Naive thymus-derived CD4-positive, alpha-beta T cell (primary cell): ENCODE results near the gene GLIS1. TPM values are rescaled to one million over a fixed set of nuclear protein-coding genes. Genes with fewer than 3 reads are reported as not detected.

Source experiments
- ATAC-seq: fragments of 150-1000 bp; cut with Tn5 transposase; 2 replicates; pipeline ENCODE4 v1.10.0; 2021; ENCODE audit warnings: mild to moderate bottlenecking, moderate library complexity
- CTCF ChIA-PET: fragments of 350-600 bp; sonication (Branson Sonifier 250); formaldehyde crosslinking; loops from one replicate; lab custom pipeline; 2021; ENCODE audit warnings: antibody characterized with exemption; lab: Charles Lee
- POLR2A ChIA-PET: fragments of 350-600 bp; sonication (Branson Sonifier 250); formaldehyde crosslinking; loops from one replicate; lab custom pipeline; 2021; ENCODE audit warnings: antibody characterized with exemption, inconsistent platforms; lab: Charles Lee
- DNase-seq, 9 donors: peaks; one replicate each; pipeline versions ENCODE4 v3.0.0 to v3.0.0-alpha.2; 2020 to 2022; ENCODE audit warnings: mixed read lengths in 1 of 9
- H3K27ac ChIP-seq: one replicate; pipeline ENCODE4 v1.7.0; 2013; ENCODE audit warnings: mild to moderate bottlenecking, low read depth, low read length, moderate library complexity
- H3K27me3 ChIP-seq, 2 donors: one replicate each; pipeline ENCODE4 v1.7.0; 2013; ENCODE audit warnings: low read length in 2 of 2, mild to moderate bottlenecking in 2 of 2, moderate library complexity in 2 of 2; ENCODE audit not compliant: control insufficient read depth in 2 of 2, insufficient read depth in 2 of 2
- H3K36me3 ChIP-seq, 3 experiments: 1 replicate in 2 of 3; 2 replicates in 1 of 3; pipeline ENCODE4 v1.7.0; 2013; ENCODE audit warnings: low read length in 3 of 3, mild to moderate bottlenecking in 3 of 3, moderate library complexity in 1 of 3; ENCODE audit not compliant: insufficient read depth in 3 of 3, control insufficient read depth in 2 of 3
- H3K4me1 ChIP-seq, 2 donors: one replicate each; pipeline ENCODE4 v1.7.0; 2013; ENCODE audit warnings: low read length in 2 of 2, mild to moderate bottlenecking in 2 of 2, moderate library complexity in 1 of 2; ENCODE audit not compliant: control insufficient read depth in 2 of 2, insufficient read depth in 2 of 2
- H3K4me3 ChIP-seq: 2 replicates; pipeline ENCODE4 v1.7.0; 2013; ENCODE audit warnings: mild to moderate bottlenecking, low read length
- H3K9me3 ChIP-seq, 3 experiments: 1 replicate in 2 of 3; 2 replicates in 1 of 3; pipeline ENCODE4 v1.7.0; 2013; ENCODE audit warnings: low read length in 3 of 3; ENCODE audit not compliant: control insufficient read depth in 2 of 3
- H3K27ac Mint-ChIP-seq, 9 donors: one replicate each; pipeline ENCODE4 v1.8.0; 2020 to 2022; ENCODE audit warnings: mixed read lengths in 9 of 9, mild to moderate bottlenecking in 8 of 9, moderate library complexity in 5 of 9, inconsistent platforms in 2 of 9
- H3K27me3 Mint-ChIP-seq, 5 donors: one replicate each; pipeline ENCODE4 v1.8.0; 2021 to 2022; ENCODE audit warnings: mixed read lengths in 5 of 5, mild to moderate bottlenecking in 1 of 5
- H3K36me3 Mint-ChIP-seq, 5 donors: one replicate each; pipeline ENCODE4 v1.8.0; 2020 to 2022; ENCODE audit warnings: mixed read lengths in 5 of 5, mild to moderate bottlenecking in 3 of 5, inconsistent platforms in 1 of 5
- H3K4me1 Mint-ChIP-seq, 7 donors: one replicate each; pipeline ENCODE4 v1.8.0; 2020 to 2022; ENCODE audit warnings: mixed read lengths in 7 of 7, mild to moderate bottlenecking in 3 of 7, inconsistent platforms in 1 of 7
- H3K4me3 Mint-ChIP-seq, 10 donors: one replicate each; pipeline ENCODE4 v1.8.0; 2020 to 2022; ENCODE audit warnings: mild to moderate bottlenecking in 10 of 10, mixed read lengths in 10 of 10, moderate library complexity in 6 of 10, inconsistent platforms in 2 of 10
- H3K9me3 Mint-ChIP-seq, 11 donors: one replicate each; pipeline ENCODE4 v1.8.0; 2020 to 2022; ENCODE audit warnings: mixed read lengths in 11 of 11, mild to moderate bottlenecking in 4 of 11, inconsistent platforms in 1 of 11, moderate library complexity in 1 of 11
- intact Hi-C, 2 donors: fragments of 100-400 bp; cut with micrococcal nuclease; formaldehyde crosslinking; loops; one replicate each; pipeline ENCODE4 v1.15.1; 2023
- polyA plus RNA-seq, 2 donors: library from polyadenylated mRNA; unstranded; fragments of 300-500 nt; fragmentation: Illumina TruSeq; gene quantifications; one replicate each; pipeline ENCODE4 v1.2.3, GENCODE V29; 2021
- total RNA-seq, 6 experiments: library from RNA in 5 of 6; stranded (reverse) in 5 of 6; gene quantifications; 1 replicate in 5 of 6; 2 replicates in 1 of 6; pipeline ENCODE4 v1.2.3 and lab custom pipeline; 2021 to 2026

The GLIS1 gene
- total and polyA plus RNA-seq, 7 experiments from 2014 or later = not detected

DNA sequence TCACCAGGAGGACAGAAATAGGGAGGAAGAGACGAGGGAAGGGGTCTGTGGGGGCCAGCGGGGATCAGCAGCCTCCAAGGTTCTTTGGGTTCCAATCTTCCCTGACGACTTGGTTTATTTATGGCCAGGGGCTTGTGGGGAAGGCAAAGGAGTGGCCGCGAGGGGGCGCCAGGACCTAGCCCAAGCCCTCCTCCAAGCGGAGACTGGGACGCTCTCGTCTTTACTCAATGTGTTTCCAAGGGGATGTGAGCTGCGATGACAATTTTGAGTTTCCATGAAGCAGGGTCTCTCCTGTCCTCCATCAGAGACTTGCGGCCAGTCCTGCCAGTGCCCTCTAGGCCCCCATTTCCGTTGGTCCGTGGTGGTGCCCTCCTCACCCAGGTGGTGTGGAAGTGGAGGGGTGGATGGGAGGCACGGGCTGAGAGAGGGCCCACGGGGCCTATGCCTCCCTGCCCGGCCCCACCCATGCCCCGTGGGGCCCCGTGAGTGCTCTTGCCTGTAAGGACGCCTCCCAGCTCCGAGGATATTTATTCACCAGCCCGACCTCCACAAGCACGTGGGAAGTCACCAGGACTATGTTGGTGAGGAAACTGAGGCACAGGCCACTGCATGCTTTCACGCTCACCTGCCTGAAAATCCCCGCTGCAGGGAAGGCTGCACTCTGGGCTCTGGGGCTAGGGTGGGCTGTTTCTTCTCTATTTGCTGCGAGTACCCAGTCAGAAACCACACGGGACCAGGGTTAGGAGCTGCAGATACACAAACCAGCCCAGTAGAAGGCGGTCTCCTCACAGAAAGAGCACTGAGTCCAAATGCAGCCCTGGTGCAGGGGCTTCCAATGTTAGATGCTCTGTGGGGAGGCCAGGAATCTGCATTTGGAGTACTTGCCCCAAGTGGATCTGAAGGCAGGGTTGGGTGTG lies 253.2 kb downstream of the GLIS1 start:
- CTCF ChIA-PET = no interaction called here
- H3K36me3 Mint-ChIP-seq = no peaks in the 10 kb centered on the region

DNA sequence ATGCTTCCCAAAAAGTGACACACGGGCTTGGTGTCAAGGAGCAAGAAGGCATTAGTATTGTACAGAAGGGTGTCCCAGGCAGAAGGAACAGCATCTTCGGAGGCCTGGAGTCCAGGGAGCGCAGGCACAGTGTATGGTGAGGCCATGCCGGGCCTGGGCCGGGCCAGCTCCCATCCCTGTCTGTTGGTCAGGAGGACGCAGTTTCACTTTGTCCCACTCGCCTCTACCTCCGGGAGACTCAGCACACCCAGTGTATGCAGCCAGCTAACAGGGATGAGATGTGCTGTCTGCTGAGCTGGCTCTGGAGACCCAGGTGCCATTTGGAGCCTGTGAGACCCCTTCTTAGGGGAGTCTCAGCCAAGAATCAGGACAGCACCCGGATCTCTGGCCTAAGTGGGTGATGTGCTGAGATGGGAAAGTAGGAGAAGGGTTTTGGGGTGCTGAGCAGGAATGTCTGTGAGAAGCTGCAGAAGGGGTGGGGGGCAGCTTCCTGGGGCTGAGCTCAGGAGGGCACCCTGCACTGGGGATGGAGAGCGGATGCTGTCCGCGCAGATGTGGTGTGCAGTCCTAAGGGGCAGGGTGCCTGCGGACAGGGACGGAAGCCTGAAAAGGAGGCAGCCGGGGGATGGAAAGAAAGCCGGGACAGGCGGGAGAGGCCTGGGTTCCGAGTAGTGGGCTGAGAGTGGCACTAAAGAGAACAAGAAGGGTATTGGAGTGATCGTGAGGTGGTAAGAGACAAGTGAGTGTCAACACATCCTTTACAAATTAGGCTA lies 254.1 kb downstream of the GLIS1 start:
- Histone ChIP-seq H3K27ac (no peak overlapping the region), H3K4me1 (no peaks in the 10 kb centered on the region), H3K27me3 (no peaks in the 10 kb centered on the region), H3K36me3 (no peaks in the 10 kb centered on the region), H3K9me3 (no peaks in the 10 kb centered on the region), H3K4me3 (no peak overlapping the region)
- no peak overlapping the region for H3K27ac Mint-ChIP-seq
- H3K4me1 Mint-ChIP-seq = peaks cover 0 to 9% (median 0%) of the 10 kb centered on the region in 7 donors
- ChIA-PET POLR2A (no interaction called here), CTCF (interaction anchor here (0.6 kb wide), 1 partner anchor 49 kb away, joined by 3 read pairs; no protein-coding TSS in a partner anchor)
- H3K27me3 Mint-ChIP-seq = peaks cover 20 to 51% (median 30%) of the 10 kb centered on the region in 5 donors
- no peak for ATAC-seq
- intact Hi-C loops = loop anchor here (1.0 to 10.0 kb wide), 4 partner anchors 110 to 472 kb away; no protein-coding TSS in a partner anchor
- H3K9me3 Mint-ChIP-seq = no peaks in the 10 kb centered on the region
- no peak overlapping the region for H3K4me3 Mint-ChIP-seq
- DNase-seq = no peak
- no peaks in the 10 kb centered on the region for H3K36me3 Mint-ChIP-seq

More for the DNA sequence above, 253.2 kb downstream of the GLIS1 start:
- DNase-seq (peak in 7 of 9 donors; percentile 15 to 66 (median 42)), ATAC-seq (peak; percentile 71)
- H3K27me3 Mint-ChIP-seq = peaks cover 20 to 52% (median 35%) of the 10 kb centered on the region in 5 donors
- no peaks in the 10 kb centered on the region for H3K9me3 Mint-ChIP-seq
- H3K4me1 Mint-ChIP-seq = peaks cover 0 to 9% (median 0%) of the 10 kb centered on the region in 7 donors
- no peaks in the 10 kb centered on the region for H3K27me3 ChIP-seq
- H3K27ac ChIP-seq = no peak overlapping the region
- H3K4me3 ChIP-seq = no peak overlapping the region
- no peaks in the 10 kb centered on the region for H3K4me1 ChIP-seq
- no peaks in the 10 kb centered on the region for H3K36me3 ChIP-seq
- no peak overlapping the region for H3K27ac Mint-ChIP-seq
- no peak overlapping the region for H3K4me3 Mint-ChIP-seq
- intact Hi-C loops = loop anchor here (1.0 to 10.0 kb wide), 4 partner anchors 109 to 472 kb away; no protein-coding TSS in a partner anchor
- POLR2A ChIA-PET = no interaction called here
- no peaks in the 10 kb centered on the region for H3K9me3 ChIP-seq

DNA sequence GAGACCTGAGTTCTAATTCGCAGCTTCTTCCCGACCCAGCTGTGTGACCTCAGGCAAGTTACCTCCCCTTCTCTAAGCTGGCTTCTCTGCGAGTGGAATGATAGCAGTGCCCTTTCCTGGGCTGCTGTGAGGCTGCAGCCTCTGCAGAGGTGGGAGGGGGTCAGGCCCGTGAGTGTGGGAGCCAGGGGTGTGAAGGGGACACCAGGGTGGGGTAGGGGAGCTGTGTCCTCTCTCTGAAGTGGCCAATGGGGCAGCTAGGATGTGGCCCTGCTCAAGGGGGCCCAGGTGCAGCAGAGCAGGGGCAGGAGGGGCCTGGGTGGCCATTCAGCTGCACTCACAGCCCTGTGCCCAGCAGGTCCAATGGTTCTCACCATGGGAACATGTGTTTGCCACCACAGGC lies 255.3 kb downstream of the GLIS1 start:
- intact Hi-C loops = loop anchor here in 1 of 2 donors (10.0 kb wide), 1 partner anchor 111 kb away; no protein-coding TSS in a partner anchor
- Mint-ChIP-seq H3K9me3 (no peaks in the 10 kb centered on the region), H3K27me3 (peaks cover 18 to 44% (median 30%) of the 10 kb centered on the region in 5 donors), H3K27ac (no peak overlapping the region), H3K4me1 (peaks cover 0 to 9% (median 0%) of the 10 kb centered on the region in 7 donors), H3K4me3 (no peak overlapping the region), H3K36me3 (no peaks in the 10 kb centered on the region)
- H3K4me3 ChIP-seq = no peak overlapping the region
- no peaks in the 10 kb centered on the region for H3K36me3 ChIP-seq
- ATAC-seq (no peak), DNase-seq (no peak)
- no peaks in the 10 kb centered on the region for H3K9me3 ChIP-seq
- H3K27me3 ChIP-seq = no peaks in the 10 kb centered on the region
- no peaks in the 10 kb centered on the region for H3K4me1 ChIP-seq
- POLR2A ChIA-PET = no interaction called here
- CTCF ChIA-PET = no interaction called here
- H3K27ac ChIP-seq = no peak overlapping the region

DNA sequence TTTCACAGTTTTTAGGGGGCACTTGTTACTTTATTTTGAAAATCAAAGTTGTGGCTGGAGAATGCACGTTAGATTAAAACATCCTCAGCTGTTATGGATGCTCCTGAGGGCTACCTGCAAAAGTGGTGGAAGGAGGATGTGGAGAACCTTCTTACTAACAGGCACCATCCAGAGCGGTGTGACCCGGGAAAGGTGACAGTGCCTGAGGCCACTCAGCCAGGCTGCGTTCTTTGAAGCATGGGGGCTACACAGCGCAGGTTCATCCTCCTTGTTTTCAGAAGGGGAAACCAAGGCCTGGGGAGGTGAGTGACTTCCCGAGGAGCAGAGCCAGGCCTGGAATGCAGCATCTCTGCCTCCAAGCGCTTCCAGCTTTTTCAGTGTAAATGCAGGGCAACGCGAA lies 255.8 kb downstream of the GLIS1 start:
- no peaks in the 10 kb centered on the region for H3K9me3 Mint-ChIP-seq
- ATAC-seq = no peak
- H3K4me3 ChIP-seq = no peak overlapping the region
- H3K36me3 Mint-ChIP-seq = no peaks in the 10 kb centered on the region
- no peak overlapping the region for H3K27ac Mint-ChIP-seq
- H3K4me3 Mint-ChIP-seq = no peak overlapping the region
- intact Hi-C loops = loop anchor here in 1 of 2 donors (10.0 kb wide), 1 partner anchor 112 kb away; no protein-coding TSS in a partner anchor
- H3K4me1 ChIP-seq = no peaks in the 10 kb centered on the region
- ChIA-PET POLR2A (no interaction called here), CTCF (no interaction called here)
- no peak for DNase-seq
- peaks cover 0 to 9% (median 0%) of the 10 kb centered on the region in 7 donors for H3K4me1 Mint-ChIP-seq
- H3K9me3 ChIP-seq = no peaks in the 10 kb centered on the region
- H3K27me3 ChIP-seq = no peaks in the 10 kb centered on the region
- H3K36me3 ChIP-seq = no peaks in the 10 kb centered on the region
- peaks cover 14 to 40% (median 27%) of the 10 kb centered on the region in 5 donors for H3K27me3 Mint-ChIP-seq
- no peak overlapping the region for H3K27ac ChIP-seq

DNA sequence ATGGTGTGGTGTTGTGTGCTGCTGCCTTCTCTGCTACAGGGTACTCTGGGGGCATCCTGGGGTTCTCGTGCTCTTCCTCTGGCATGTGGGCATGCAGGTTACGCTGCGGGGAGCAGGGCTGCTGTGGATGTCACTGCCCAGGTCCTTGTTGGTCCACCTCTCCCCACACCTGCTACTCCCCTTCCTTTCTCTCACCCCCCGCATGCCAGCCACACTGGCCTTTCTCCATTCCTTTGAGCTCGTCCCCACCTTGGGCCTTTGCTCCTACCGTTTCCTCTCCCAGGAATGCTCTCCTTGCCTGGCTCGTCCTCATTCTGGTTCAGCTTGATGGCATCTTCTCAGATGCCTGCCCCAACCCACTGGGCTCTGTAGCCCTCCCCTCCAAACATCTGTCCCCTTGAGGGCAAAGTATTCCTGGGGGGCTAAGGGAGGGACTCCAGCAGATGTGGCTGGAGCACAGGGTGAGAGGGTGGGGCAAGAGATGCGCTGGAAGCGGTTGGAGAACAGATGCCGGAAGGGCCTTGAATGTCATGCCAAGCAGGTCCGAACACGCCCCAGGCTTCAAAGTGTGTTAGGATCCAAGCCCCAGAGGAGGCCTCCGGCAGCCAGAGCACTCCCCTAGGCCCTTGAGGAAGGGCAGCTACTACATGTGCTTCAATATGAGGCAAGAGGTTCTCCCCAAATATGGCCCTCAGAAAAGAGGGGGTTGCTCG lies 256.4 kb downstream of the GLIS1 start:
- H3K4me1 ChIP-seq = no peaks in the 10 kb centered on the region
- H3K27ac ChIP-seq = no peak overlapping the region
- DNase-seq (no peak), ATAC-seq (no peak)
- no peaks in the 10 kb centered on the region for H3K9me3 ChIP-seq
- H3K27me3 Mint-ChIP-seq = peaks cover 17 to 35% (median 22%) of the 10 kb centered on the region in 5 donors
- H3K4me3 ChIP-seq = no peak overlapping the region
- peak overlapping the region in 1 of 9 donors; percentile 18 for H3K27ac Mint-ChIP-seq
- intact Hi-C loops = loop anchor here in 1 of 2 donors (10.0 kb wide), 1 partner anchor 112 kb away; no protein-coding TSS in a partner anchor
- ChIA-PET CTCF (no interaction called here), POLR2A (no interaction called here)
- no peaks in the 10 kb centered on the region for H3K27me3 ChIP-seq
- no peaks in the 10 kb centered on the region for H3K9me3 Mint-ChIP-seq
- no peaks in the 10 kb centered on the region for H3K36me3 Mint-ChIP-seq
- H3K4me3 Mint-ChIP-seq = no peak overlapping the region
- no peaks in the 10 kb centered on the region for H3K36me3 ChIP-seq
- peaks cover 0 to 9% (median 0%) of the 10 kb centered on the region in 7 donors for H3K4me1 Mint-ChIP-seq

DNA sequence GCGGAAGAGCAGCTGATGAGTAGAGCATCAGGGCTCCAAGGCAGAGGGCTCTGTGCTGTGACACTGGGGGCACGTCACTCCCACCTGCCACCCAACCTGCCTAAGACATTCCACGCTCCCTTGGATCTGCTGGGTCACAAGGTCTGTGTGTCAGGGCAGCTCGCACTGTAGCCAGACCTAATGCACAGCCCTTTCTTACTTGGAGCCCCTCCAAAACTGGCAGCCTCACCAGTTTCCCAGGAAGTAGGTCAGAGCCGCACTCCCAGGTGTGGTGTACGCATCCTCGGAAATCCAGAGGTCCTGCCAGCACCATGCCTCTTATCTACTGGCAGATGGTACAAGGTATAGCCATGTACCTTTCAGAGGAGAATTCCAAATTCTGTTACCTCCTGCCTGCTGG lies 257.5 kb downstream of the GLIS1 start:
- ChIA-PET CTCF (no interaction called here), POLR2A (no interaction called here)
- H3K9me3 Mint-ChIP-seq = no peaks in the 10 kb centered on the region
- H3K36me3 ChIP-seq = no peaks in the 10 kb centered on the region
- H3K4me1 ChIP-seq = no peaks in the 10 kb centered on the region
- no peaks in the 10 kb centered on the region for H3K9me3 ChIP-seq
- H3K4me3 Mint-ChIP-seq = no peak overlapping the region
- H3K27ac Mint-ChIP-seq = no peak overlapping the region
- no peaks in the 10 kb centered on the region for H3K27me3 ChIP-seq
- no peak for ATAC-seq
- H3K36me3 Mint-ChIP-seq = no peaks in the 10 kb centered on the region
- H3K27ac ChIP-seq = no peak overlapping the region
- intact Hi-C loops = loop anchor here in 1 of 2 donors (10.0 kb wide), 1 partner anchor 113 kb away; no protein-coding TSS in a partner anchor
- no peak overlapping the region for H3K4me3 ChIP-seq
- no peak for DNase-seq
- H3K27me3 Mint-ChIP-seq = peaks cover 16 to 28% (median 19%) of the 10 kb centered on the region in 5 donors
- peaks cover 0 to 9% (median 0%) of the 10 kb centered on the region in 7 donors for H3K4me1 Mint-ChIP-seq
